ENCODE results near the gene KLHL26.
A peak's percentile ranks its signal among the peaks of the same experiment; 100 is the strongest.

KLHL26 gene

GRCh38 chr19:18612051-18612771 is 24.6 kb upstream of the KLHL26 start:
- DNase-seq, result no peak
- in situ Hi-C loops (cut with MboI; ENCODE audit: low pct_unique_long_range_greater_than_20kb, low sequenced_read_pairs), result no loop called here

GRCh38 chr19:18612772-18613588 is 23.8 kb upstream of the KLHL26 start, which contains the start of gene TMEM59L:
Gene TMEM59L (plus strand): TSS chr19:18612870. CDS start chr19:18612959, 89 bp downstream.
- no peak for DNase-seq
- in situ Hi-C loops (cut with MboI; ENCODE audit: low pct_unique_long_range_greater_than_20kb, low sequenced_read_pairs), result no loop called here

- in situ Hi-C loops (cut with MboI; ENCODE audit: low pct_unique_long_range_greater_than_20kb, low sequenced_read_pairs), result no loop called here
- DNase-seq, result no peak
Measured at GRCh38 chr19:18613589-18614234, 23.1 kb upstream of the KLHL26 start.

GRCh38 chr19:18616023-18616422 is 20.8 kb upstream of the KLHL26 start:
- DNase-seq, result no peak
- in situ Hi-C loops (cut with MboI; ENCODE audit: low pct_unique_long_range_greater_than_20kb, low sequenced_read_pairs), result no loop called here

- no peak for DNase-seq
- in situ Hi-C loops (cut with MboI; ENCODE audit: low pct_unique_long_range_greater_than_20kb, low sequenced_read_pairs), result no loop called here
Measured at GRCh38 chr19:18617562-18617961, 19.3 kb upstream of the KLHL26 start.

- no peak for DNase-seq
- in situ Hi-C loops (cut with MboI; ENCODE audit: low pct_unique_long_range_greater_than_20kb, low sequenced_read_pairs), result no loop called here
Measured at GRCh38 chr19:18618236-18618635, 18.6 kb upstream of the KLHL26 start.

GRCh38 chr19:18620311-18620710 is 16.5 kb upstream of the KLHL26 start:
- in situ Hi-C loops (cut with MboI; ENCODE audit: low pct_unique_long_range_greater_than_20kb, low sequenced_read_pairs), result no loop called here
- no peak for DNase-seq

- in situ Hi-C loops (cut with MboI; ENCODE audit: low pct_unique_long_range_greater_than_20kb, low sequenced_read_pairs), result no loop called here
- DNase-seq, result no peak
Measured at GRCh38 chr19:18620902-18621301, 15.9 kb upstream of the KLHL26 start.

- no peak for DNase-seq
- in situ Hi-C loops (cut with MboI; ENCODE audit: low pct_unique_long_range_greater_than_20kb, low sequenced_read_pairs), result no loop called here
Measured at GRCh38 chr19:18626906-18627305, 9.9 kb upstream of the KLHL26 start.

- in situ Hi-C loops (cut with MboI; ENCODE audit: low pct_unique_long_range_greater_than_20kb, low sequenced_read_pairs), result no loop called here
- no peak for DNase-seq
Measured at GRCh38 chr19:18629166-18630088, 7.4 kb upstream of the KLHL26 start.

GRCh38 chr19:18633321-18633720 is 3.5 kb upstream of the KLHL26 start:
- no peak for DNase-seq
- in situ Hi-C loops (cut with MboI; ENCODE audit: low pct_unique_long_range_greater_than_20kb, low sequenced_read_pairs), result no loop called here

GRCh38 chr19:18634612-18635297 is 2.1 kb upstream of the KLHL26 start:
- DNase-seq, result no peak
- in situ Hi-C loops (cut with MboI; ENCODE audit: low pct_unique_long_range_greater_than_20kb, low sequenced_read_pairs), result no loop called here

- no peak for DNase-seq
- in situ Hi-C loops (cut with MboI; ENCODE audit: low pct_unique_long_range_greater_than_20kb, low sequenced_read_pairs), result no loop called here
Measured at GRCh38 chr19:18635831-18636182, 1.0 kb upstream of the KLHL26 start.

GRCh38 chr19:18636183-18636968 is 452 bp upstream of the KLHL26 start:
- DNase-seq, result peak; percentile 97
- in situ Hi-C loops (cut with MboI; ENCODE audit: low pct_unique_long_range_greater_than_20kb, low sequenced_read_pairs), result no loop called here

- DNase-seq, result peak; percentile 28
- in situ Hi-C loops (cut with MboI; ENCODE audit: low pct_unique_long_range_greater_than_20kb, low sequenced_read_pairs), result no loop called here
Measured at GRCh38 chr19:18637673-18638630, 1.1 kb downstream of the KLHL26 start.

- in situ Hi-C loops (cut with MboI; ENCODE audit: low pct_unique_long_range_greater_than_20kb, low sequenced_read_pairs), result no loop called here
Measured at GRCh38 chr19:18639706-18640243, 2.9 kb downstream of the KLHL26 start.

More at GRCh38 chr19:18639706-18640243, 2.9 kb downstream of the KLHL26 start:
- DNase-seq, result no peak
